ENCODE data around the gene HIRIP3.

GRCh38 chr16:30006659-30007377, 11.4 kb upstream of the HIRIP3 start:
- TF ChIP-seq EZH2 (IDR thresholded peaks at IDR 0.05) (no peak), POLR2AphosphoS5 (IDR thresholded peaks at IDR 0.05; ENCODE audit: borderline replicate concordance, low read depth, low read length) (no peak)
